HepG2 (cell line): Measurements from ENCODE around the gene LTC4S. TPM values are rescaled to one million over a fixed set of nuclear protein-coding genes. Genes with fewer than 3 reads are reported as not detected.

Experiments used
- FOXK1 ChIP-seq: sonication (generic); formaldehyde crosslinking; IDR thresholded peaks from 2 replicates; pipeline ENCODE4 v1.4.0; 2020; ENCODE audit warnings: low read depth, missing genetic modification reagents, borderline replicate concordance
- HNF1A ChIP-seq, 2 experiments: sonication (generic) in 1 of 2; formaldehyde crosslinking in 1 of 2; IDR thresholded peaks; 2 replicates each; pipeline versions ENCODE4 v1.4.0 to v1.6.1; 2016 to 2020; ENCODE audit warnings: borderline replicate concordance in 1 of 2, low read depth in 1 of 2, mild to moderate bottlenecking in 1 of 2, missing genetic modification reagents in 1 of 2
- IKZF1 ChIP-seq: fragments of 450-650 bp; IDR thresholded peaks from 2 replicates; pipeline ENCODE4 v1.7.1; 2016
- RNF219 ChIP-seq: sonication (generic); formaldehyde crosslinking; IDR thresholded peaks from 2 replicates; pipeline ENCODE4 v1.5.0; 2020; ENCODE audit warnings: mild to moderate bottlenecking, missing genetic modification reagents
- ZBTB20 ChIP-seq: sonication (generic); formaldehyde crosslinking; IDR thresholded peaks from 2 replicates; pipeline ENCODE4 v1.8.1; 2023; ENCODE audit warnings: missing genetic modification reagents, low read depth, mild to moderate bottlenecking, borderline replicate concordance
- ZBTB7B ChIP-seq: sonication (generic); formaldehyde crosslinking; IDR thresholded peaks from 2 replicates; pipeline ENCODE4 v1.4.0; 2020; ENCODE audit warnings: missing genetic modification reagents
- ZFP36L2 ChIP-seq: sonication (generic); formaldehyde crosslinking; IDR thresholded peaks from 2 replicates; pipeline ENCODE4 v1.4.0; 2020; ENCODE audit warnings: missing genetic modification reagents
- ZNF614 ChIP-seq: IDR thresholded peaks from 2 replicates; pipeline ENCODE4 v1.6.1; 2018; ENCODE audit warnings: missing biosample characterization, missing genetic modification reagents, inconsistent platforms, borderline replicate concordance
- polyA plus RNA-seq, 8 experiments: library from polyadenylated mRNA; depleted of rRNA in 3 of 8; stranded (reverse) in 7 of 8; unstranded in 1 of 8; fragments of >200 nt; fragmentation: Illumina TruSeq in 4 of 8; extraction: Trizol in 4 of 8; gene quantifications; 2 replicates each; pipeline versions ENCODE4 v1.2.1 to v1.2.3, GENCODE V29; 2011 to 2016; ENCODE audit warnings: low read depth in 4 of 8, missing spikeins in 1 of 8, mixed read lengths in 1 of 8; ENCODE audit not compliant: insufficient read depth in 1 of 8
- total RNA-seq, 5 experiments: library from RNA; depleted of rRNA; stranded (reverse); fragments of >200 nt; fragmentation: Illumina TruSeq; extraction: Trizol; gene quantifications; 2 replicates each; pipeline ENCODE4 v1.2.3, GENCODE V29; 2016; ENCODE audit warnings: low read depth in 1 of 5
- TF ChIP-seq, protein P1 (sequence below): IDR thresholded peaks from 2 replicates; pipeline ENCODE4 v1.4.0; 2020; ENCODE audit warnings: mild to moderate bottlenecking, missing genetic modification reagents

LTC4S gene
- total and polyA plus RNA-seq, 2 of the 13 experiments (the other 11 are each of a cell fraction or from before 2014, with no cell fraction given) = 0.35 TPM; not detected in 1

DNA sequence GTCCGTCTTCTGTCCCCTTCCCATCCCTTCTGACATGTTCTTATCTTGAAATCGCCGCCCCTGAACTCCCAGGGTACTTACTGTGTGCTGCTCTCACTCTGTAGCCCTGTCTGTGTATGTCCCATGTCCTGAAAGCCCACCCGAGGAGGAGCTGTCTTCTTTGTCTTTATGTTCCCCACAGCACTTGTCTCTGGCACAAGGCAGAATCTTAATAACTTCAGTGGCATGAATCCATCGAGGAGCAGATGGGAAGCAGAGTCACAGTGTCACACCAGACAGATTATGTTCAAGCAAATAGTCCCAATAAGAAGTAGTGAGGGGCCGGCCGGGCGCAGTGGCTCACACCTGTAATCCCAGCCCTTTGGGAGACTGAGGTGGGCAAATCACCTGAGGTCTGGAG is 29.7 kb upstream of the LTC4S start (continued):
- TF ChIP-seq HNF1A (IDR thresholded peaks at IDR 0.05; ENCODE audit: low read depth) (no peak), HNF1A (CRISPR knock-in tag; IDR thresholded peaks at IDR 0.05; ENCODE audit: borderline replicate concordance) (no peak), IKZF1 (no peak), ZNF614 (CRISPR knock-in tag) (no peak), RNF219 (CRISPR knock-in tag) (no peak), ZBTB7B (CRISPR knock-in tag) (no peak), ZBTB20 (no peak), ZFP36L2 (CRISPR knock-in tag) (no peak), FOXK1 (no peak)
- TF ChIP-seq, protein P1, sequence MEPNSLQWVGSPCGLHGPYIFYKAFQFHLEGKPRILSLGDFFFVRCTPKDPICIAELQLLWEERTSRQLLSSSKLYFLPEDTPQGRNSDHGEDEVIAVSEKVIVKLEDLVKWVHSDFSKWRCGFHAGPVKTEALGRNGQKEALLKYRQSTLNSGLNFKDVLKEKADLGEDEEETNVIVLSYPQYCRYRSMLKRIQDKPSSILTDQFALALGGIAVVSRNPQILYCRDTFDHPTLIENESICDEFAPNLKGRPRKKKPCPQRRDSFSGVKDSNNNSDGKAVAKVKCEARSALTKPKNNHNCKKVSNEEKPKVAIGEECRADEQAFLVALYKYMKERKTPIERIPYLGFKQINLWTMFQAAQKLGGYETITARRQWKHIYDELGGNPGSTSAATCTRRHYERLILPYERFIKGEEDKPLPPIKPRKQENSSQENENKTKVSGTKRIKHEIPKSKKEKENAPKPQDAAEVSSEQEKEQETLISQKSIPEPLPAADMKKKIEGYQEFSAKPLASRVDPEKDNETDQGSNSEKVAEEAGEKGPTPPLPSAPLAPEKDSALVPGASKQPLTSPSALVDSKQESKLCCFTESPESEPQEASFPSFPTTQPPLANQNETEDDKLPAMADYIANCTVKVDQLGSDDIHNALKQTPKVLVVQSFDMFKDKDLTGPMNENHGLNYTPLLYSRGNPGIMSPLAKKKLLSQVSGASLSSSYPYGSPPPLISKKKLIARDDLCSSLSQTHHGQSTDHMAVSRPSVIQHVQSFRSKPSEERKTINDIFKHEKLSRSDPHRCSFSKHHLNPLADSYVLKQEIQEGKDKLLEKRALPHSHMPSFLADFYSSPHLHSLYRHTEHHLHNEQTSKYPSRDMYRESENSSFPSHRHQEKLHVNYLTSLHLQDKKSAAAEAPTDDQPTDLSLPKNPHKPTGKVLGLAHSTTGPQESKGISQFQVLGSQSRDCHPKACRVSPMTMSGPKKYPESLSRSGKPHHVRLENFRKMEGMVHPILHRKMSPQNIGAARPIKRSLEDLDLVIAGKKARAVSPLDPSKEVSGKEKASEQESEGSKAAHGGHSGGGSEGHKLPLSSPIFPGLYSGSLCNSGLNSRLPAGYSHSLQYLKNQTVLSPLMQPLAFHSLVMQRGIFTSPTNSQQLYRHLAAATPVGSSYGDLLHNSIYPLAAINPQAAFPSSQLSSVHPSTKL (CRISPR knock-in tag) = no peak
